GM04503 (cell line): ENCODE results near the gene SIDT2.
A peak's percentile ranks its signal among the peaks of the same experiment; 100 is the strongest.
"Not testable (repeated sequence)": the region's sequence is repeated elsewhere in the genome, so short reads cannot be mapped to it uniquely, and the experiment has no call there.

Experiments used
- DNase-seq: peaks from one replicate; pipeline ENCODE4 v3.0.0-alpha.2; 2012; ENCODE audit warnings: low read depth

The SIDT2 gene

DNA sequence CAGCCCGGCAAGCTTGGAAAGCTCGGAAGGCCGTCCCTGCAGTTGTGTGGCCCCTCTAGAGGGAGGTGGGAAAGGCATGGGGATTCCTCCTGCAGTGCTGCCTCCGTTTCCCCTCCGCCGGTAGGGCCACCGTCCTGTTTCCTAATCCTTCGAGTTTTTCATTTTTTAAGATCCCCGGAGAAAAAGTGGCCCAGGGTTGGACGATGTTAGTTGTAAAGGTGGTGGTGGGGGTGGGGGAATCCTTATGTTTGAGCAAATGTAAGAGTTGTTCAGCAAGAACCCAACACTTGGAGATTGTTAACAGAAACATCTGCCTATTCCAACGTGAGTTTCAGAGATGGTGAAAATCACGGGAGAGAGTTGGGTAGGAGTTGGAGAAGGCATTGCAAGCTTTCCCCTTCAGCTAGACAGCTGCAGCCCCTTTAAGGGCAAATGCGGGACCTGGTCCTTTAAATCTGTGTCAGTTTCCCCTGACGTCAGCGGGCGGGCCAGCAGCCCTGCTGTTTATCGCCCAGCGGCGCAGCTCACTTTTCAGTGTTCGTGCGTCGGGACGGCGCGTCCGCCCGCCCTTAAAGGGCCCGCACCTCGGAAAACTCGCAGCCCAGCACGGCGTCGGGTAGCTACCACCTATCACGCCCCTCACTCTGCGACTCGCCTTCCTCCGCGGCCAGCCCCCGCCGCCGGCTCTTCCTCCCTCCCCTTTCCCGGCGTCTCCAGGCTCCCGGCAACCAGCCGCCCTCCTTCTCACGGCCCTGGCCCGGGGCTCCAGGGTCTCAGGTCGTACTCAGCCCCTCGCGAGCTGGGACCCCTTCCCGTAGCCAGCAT is at the start of gene SIDT2:
Gene SIDT2, plus strand, starts transcription at position 534 of the 825 bp plus-strand sequence. CDS start 521 bp downstream, outside the sequence.
- peak; percentile 51 for DNase-seq

DNA sequence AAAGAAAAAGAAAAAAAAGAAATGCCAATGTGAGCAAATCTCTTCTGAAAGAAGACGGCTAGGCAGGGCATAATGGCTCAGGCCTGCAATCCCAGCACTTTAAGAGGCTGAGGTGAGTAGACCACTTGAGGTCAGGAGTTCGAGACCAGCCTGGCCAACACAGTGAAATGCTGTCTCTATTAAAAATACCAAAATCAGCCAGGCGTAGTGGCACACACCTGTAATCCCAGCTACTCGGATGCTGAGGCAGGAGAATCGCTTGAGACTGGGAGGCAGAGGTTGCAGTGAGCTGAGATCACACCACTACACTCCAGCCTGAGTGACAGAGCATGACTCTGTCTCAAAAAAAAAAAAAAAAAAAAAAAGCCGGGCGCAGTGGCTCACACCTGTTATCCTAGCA is 48.1 kb upstream of the SIDT2 start:
- not testable (repeated sequence) for DNase-seq

DNA sequence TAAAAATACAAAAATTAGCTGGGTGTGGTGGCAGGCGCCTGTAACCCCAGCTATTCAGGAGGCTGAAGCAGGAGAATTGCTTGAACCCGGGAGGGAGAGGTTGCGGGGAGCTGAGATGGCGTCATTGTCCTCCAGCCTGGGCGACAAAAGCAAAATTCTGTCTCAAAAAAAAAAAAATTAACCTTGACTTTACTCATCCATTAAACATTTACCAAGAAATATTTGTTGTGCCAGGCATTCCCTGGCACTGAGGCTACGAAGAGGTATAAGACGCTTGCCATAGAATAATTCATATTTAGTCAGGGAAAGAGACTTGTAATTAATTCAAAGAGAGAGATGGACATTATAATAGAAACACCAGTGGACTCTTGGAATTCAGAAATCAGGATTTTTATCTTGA is 47.7 kb upstream of the SIDT2 start:
- DNase-seq = no peak

DNA sequence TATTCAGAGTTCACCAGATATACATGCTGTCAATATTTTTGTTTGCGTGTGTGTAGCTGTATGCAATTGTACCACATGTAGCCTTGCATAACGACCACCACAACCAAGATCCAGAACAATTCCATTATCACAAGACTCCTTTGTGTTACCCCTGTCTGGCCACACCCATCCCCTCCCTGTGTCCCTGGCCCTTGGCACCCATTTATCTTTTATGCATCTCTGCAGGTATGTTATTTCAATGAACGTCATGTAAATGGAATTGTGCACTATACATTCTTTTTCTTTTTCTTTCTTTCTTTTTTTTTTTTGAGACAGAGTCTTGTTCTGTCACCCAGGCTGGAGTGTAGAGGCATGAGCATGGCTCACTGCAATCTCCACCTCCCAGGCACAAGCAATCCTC is 44.1 kb upstream of the SIDT2 start:
- DNase-seq = no peak

DNA sequence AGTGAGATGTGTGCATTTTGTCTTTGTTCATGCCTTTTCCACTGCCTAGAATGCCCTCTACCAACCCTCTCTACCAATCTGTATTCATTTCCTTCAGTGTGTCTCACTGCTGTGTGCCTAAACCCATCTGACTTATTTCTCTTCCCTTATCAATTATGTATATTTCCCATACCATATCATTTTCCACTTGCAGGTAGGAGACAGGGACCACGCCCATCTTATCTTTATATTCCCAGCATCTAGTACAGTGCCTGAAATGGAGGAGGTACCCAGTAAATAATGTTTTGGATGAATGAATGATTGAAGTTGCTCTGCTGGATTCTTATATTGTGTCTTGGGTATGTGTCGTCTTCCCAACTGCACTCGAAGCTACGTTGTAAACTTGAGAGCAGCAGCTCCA is 43.6 kb upstream of the SIDT2 start:
- DNase-seq = not testable (repeated sequence)

DNA sequence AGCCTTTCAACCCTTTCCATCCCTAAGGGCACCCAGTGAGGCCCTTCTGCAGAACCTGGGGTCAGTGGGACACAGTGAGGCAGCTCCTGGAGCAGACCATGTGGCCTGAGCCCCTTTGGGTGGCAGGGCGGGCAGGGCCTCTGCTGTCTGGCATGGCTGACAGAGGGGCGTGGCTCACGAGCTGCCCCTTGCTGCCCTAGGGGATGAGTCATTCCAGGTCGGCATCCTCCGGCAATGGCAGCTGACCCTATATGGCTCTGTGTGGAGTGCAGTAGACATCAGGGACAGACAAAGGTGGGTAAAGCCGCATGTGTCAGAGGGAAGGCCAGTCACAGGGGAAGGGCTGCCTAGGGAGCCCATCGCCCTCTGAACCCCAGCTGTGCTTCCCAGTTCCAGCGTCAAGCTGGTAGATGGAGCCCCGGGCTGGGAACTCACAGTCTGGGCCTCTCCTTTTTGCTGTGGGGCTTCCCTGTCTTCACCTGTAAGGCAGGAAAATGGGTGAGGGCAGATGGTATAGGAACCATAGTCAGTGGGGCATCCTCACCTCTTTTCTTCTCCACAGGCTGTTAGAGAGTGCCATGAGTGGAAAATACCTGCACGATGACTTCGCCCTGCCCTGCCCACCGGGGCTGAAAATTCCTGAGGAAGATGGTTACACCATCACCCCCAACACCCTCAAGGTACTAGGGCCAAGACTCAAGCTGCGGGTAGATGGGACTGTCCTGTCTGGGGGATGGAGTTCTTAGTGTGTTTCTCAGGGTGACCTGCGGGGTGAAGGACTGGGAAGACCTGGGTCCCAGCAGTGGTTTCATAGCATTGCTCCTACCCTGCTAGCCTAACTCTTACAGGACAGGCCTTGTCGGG is 41.1 kb upstream of the SIDT2 start:
- DNase-seq = not testable (repeated sequence)

DNA sequence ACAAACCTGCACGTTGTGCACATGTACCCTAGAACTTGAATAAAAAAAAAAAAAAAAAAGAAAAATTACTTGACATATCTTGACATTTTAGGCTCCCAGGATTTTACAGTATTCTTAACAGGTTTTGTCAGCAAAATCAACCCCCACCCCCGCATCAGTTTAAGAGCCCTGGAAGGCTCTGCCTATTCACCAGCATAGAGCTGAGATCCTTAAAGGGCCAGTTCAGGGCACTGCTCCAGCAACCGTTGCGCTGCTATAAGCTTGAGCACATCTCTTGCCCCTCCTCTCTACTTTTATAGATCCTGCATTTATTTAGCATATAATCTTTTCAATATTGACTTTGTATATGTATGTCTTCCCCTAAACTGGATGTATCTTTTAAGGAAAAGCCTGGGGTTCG is 35.2 kb upstream of the SIDT2 start:
- no peak for DNase-seq

DNA sequence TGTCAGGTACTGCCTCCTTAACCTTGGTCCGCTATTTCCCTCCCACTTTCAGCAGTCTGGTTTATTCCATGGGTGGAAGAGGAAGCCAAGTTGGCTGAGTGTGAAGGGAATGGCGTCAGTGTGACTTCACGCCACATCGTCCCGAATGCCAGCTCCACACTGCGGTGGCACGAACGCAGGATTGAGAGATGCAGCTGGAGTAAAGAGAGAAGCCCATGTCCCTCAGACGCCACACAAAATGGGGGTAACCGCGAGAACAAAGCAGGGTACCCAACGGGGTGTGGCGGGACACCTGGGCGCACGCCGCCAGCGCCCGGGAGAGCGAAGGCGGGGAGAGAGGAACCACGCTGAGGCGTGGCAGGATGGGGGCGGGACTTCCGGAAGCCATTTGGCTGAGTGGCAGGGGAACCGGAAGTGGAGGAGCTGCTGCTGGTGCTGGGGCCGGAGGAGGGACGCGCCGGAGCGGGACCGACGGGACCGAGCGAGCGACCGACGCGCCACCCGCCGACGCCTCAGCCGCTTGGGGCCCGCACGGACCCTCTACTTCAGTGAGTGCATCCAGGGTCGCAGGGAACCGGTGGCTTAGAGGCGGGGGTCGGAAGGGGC is 34.6 kb upstream of the SIDT2 start, which contains the start of gene PAFAH1B2:
Gene PAFAH1B2, plus strand, starts transcription at position 417 of the 606 bp plus-strand sequence. CDS start 8,161 bp downstream, outside the sequence.
- DNase-seq = peak; percentile 61

DNA sequence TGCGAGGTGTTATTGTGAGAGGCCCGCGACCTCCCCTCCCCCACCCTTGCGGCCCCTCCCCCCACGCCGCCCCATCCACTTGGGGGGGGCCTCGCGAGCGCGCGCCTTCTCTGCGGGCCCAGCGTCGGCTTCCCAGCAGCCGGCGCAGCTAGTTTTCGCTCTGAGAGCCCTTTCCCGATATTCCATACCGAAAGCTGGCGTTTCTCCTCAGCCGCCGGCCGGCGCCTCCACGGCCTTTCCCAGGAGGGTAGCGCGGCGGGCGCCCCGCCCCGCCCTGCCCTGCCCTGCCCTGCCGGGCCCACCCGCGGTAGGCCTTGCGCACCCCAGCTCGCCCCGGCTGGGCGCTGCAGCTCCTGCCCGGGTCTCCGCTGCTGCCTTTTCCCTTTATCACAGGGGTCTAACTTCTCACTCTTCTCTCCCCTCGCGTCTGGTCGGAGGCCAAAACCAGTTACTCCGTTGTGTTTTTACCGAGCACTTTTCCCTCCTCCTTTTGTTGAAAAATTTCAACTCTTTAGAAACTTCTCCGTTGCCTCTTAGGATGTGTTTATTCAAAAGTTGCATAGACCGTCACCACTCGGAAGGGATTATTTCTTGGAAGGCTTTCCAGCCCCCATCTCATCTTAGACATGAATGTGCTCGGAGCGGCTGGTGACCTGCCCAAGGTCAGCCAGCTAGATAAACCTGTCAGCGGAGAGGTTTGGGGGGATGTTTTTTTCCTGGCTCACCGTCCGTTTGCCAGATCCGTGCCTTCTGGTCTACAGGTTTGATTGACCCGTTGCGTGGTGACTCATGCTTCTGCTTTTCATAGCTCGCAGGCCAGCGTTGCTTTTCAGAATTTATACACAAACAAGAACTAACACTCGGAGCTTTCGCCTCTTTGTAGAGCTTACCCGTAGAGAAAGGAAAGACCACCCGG is 33.8 kb upstream of the SIDT2 start:
- DNase-seq = no peak

DNA sequence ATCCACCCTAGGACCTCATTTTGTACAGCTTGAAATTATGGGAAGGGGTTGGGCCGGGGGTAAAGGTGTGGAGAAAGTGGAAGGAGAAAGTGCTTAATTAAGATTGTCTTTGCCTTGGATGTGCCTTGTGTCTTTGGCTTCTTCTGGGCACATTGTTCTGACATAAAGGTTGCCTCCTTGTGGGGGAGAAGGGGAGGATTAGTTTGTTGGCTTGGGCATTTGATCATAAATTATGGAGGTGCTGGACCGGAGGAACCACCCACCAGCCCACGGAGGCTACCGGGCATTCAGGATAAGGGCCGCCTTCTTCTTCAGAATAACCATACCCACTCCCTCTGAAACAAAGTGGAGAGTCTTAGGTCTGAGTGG is 33.2 kb upstream of the SIDT2 start:
- no peak for DNase-seq

DNA sequence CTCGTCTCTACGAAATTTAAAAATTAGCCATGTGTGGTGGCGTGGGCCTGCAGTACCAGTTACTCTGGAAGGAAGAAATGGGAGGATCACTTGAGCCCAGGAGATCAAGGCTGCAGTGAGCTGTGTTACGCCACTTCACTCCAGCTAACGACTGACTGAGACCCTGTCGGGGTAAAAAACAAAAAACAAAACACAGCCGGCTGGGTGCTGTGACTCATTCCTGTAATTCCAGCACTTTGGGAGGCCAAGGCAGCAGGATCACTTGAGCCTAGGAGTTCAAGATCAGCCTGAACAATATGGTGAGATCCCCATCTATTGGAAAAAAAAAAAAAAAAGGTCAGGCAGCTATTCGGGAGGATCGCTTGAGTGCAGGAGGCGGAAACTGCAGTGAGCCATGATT is 32.0 kb upstream of the SIDT2 start:
- no peak for DNase-seq

DNA sequence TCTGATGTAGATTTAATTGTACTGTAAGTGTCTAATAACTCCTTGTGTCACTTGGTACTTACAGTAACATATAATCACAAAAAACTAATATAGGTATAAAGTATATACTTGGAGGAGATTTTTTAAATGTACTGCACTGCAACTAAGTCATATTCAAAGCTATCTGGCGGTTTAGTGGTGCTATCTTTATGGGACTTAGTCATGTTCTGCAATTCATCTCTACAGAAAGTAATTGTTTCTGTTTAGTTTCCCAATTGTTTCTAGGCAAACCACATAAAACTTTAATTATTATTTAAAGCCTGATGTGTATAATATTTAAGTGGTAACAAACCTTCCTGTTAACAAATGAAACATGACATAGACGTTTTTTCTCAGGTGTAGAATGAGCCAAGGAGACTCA is 26.5 kb upstream of the SIDT2 start:
- DNase-seq = no peak

DNA sequence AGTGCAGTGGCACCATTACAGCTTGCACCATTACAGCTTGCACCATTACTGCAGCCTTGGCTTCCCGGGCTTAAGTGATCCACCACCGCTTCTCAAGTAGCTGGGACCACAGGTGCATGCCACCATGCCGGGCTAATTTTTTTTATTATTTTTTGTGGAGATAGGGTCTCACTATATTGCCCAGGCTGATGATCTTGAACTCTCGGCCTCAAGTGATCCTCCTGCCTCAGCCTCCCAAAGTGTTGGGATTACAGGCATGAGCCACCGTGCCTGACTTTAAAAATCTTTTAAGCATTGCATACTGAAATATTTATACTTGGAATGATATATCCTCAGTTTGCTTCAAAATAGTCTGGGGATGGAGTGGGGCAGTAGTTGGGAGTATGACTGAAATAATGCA is 24.1 kb upstream of the SIDT2 start:
- no peak for DNase-seq

DNA sequence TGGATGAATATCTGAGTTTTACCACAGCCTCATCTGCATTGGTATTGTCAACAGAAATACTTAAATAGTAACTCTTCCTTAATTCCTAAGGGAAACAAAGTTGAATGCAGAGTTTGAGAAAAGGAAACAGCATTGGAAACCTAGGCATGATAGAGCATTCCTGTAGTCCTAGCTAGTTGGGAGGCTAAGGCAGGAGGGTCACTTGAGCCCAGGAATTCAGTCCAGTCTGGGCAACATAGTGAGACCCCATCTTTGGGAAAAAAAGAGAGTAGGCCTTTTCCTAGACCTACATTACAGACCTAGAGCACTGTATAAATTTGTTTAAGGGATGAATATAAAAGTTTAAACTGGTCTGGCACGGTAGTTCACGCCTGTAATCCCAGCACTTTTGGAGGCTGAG is 21.0 kb upstream of the SIDT2 start:
- no peak for DNase-seq

DNA sequence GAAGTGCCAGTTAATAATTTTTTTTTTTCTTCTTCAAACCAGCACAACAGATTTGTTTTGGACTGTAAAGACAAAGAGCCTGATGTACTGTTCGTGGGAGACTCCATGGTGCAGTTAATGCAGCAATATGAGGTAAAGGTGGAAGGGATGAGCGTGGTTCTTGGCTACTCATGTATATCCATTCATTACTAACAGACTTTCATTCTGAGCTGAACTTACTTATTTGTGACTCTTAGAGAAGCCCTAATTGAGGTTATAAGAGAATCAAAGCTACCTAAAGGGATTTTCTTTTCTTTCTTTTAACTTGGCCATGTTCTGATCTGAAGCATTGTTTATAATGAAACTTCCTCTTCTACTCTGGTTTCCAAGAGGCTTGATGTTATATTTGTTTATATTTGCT is 18.7 kb upstream of the SIDT2 start:
- no peak for DNase-seq

DNA sequence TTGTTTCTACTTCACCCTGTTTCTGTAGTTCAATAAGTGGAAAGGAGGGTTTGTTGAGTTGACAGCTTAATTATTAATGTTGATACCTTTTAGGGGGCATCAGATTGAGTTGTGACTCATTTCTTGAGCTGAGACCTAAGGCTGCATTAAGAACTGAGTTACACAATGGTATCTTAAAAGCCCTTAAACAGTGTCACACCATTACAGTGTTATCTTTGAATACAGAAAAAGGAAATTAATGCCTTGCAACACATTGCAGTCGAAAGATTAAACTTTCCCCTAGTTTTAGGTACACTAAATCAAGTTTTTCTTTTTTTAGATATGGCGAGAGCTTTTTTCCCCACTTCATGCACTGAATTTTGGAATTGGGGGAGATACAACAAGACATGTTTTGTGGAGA is 17.7 kb upstream of the SIDT2 start:
- no peak for DNase-seq

DNA sequence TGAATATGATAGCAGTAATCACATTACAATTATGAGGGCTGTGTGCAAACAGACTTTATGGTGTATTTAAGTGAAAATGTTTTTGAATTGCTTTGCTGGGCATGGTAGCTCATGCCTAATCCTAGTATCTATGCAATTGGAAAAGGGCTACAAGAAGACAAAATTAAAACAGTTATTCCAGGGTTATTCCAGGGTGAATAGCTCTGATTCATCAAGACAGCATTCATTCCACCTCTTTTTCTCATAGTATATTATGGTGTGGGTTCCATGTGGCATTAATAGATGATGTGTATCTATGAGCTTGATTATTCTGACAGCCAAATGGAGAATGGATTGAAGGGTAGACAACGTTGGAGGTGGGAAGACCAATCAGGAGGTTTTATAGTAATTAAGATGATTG is 12.1 kb upstream of the SIDT2 start:
- DNase-seq = no peak

DNA sequence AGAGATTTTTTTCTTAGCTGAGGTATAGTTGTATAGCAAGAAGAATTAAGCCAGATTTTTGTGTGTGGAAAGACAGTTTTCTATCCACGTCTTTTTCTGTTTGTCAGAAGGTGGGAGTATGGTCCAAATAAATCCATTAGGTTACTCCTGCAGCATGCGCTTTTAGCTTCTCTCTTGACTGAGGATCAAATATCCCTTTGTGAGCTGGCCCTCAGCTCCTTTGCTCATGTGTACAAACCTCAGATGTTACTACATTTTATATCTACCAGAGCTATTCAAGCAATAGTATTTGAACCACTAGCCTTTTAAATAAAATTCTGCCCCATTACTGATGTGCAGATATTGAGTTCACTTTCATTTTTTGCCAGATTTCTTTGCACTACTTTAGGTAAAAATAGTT is 8.8 kb upstream of the SIDT2 start:
- no peak for DNase-seq

DNA sequence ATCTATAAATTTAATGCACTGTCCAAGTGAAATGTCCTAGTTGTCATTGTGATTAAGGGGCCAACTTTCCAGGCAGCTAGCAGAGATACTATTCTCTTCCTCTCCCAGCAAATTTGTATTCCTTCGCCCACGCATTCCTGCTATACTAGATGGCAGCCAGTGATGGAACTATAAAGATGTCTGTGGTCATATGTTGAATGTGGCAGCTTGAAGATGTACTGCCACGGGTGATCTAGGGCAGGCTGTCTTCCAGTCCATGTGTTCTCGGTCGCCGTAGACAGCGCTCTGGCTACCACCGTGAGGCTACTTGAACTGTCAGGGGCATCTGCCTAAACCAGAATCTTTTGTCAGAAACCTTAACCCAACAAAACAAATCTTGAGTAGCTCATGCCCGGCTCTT is 8.3 kb upstream of the SIDT2 start:
- DNase-seq = no peak

DNA sequence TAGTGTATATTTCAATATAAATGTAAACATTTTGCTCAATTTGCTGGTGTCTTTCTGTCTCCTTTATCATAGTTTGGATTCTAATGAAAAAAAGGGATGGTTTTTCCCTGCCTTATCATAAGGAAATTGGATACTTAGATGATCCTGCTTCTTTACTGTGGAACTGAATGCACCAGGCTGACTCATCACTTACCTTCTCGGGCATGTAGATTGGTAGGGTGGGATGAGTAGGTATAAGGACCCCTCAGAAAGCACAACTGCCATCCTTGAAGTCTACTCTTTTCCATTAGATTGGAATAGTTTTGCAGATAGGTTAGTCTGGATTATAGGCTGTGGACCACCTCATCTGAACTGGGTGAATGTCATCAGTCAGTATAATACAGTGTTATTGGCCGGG is 7.5 kb upstream of the SIDT2 start:
- no peak for DNase-seq

DNA sequence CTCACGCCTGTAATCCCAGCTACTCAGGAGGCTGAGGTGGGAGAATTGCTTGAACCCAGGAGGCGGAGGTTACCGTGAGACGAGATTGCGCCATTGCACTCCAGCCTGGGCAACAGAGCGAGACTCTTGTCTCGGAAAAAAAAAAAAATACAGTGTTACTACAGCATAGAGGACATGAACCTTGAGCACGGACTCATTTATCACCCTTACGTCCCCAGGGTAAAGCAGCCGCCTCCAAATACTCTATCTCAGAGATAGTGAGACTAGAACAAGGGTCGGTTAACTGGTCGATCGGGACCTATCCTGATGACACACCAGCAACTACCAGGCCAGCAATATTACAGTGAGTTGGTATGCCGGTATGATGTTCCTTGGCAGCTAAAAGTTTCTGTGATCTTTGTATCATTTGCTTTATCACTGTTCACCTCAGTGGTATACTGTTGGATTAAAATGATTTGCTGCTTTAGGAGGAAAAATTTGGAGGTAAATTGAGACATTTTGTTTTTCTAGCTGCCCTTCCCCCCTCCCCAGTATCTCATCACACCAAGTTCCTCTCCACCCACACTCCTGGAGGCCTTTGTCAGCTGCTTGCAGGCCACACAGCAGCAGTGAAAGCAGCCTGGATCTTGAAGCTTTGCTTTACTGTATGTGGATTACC is 7.0 kb upstream of the SIDT2 start:
- no peak for DNase-seq
